ENCODE data around the gene TESPA1. TPM values are rescaled to one million over a fixed set of nuclear protein-coding genes. Genes with fewer than 3 reads are reported as not detected.

Gene TESPA1
- total RNA-seq, 2 donors from 2014 or later: 121 to 160 TPM

GRCh38 chr12:54975272-54975671 lies 9.3 kb downstream of the TESPA1 start:
- H3K27me3 Mint-ChIP-seq: no peaks in the 10 kb centered on the region
- peak overlapping the region; percentile 100 for H3K27ac Mint-ChIP-seq
- H3K36me3 Mint-ChIP-seq (ENCODE audit: low read depth): peaks cover 24% of the 10 kb centered on the region
- peak overlapping the region; percentile 68 for H3K4me3 Mint-ChIP-seq
- H3K9me3 ChIP-seq (ENCODE audit: control insufficient read depth, low read length, poor library complexity, severe bottlenecking): no peaks in the 10 kb centered on the region
- no peak for ATAC-seq
- H3K4me1 Mint-ChIP-seq: peaks cover 81% of the 10 kb centered on the region
- no peak for DNase-seq

GRCh38 chr12:54974279-54974678 lies 10.3 kb downstream of the TESPA1 start:
- Mint-ChIP-seq H3K4me1 (peaks cover 78% of the 10 kb centered on the region), H3K36me3 (ENCODE audit: low read depth) (peaks cover 23% of the 10 kb centered on the region), H3K27ac (peak overlapping the region; percentile 100), H3K4me3 (peak overlapping the region; percentile 43), H3K27me3 (no peaks in the 10 kb centered on the region)
- no peak for ATAC-seq
- no peaks in the 10 kb centered on the region for H3K9me3 ChIP-seq (ENCODE audit: control insufficient read depth, low read length, poor library complexity, severe bottlenecking)
- no peak for DNase-seq

GRCh38 chr12:54973556-54973955 lies 11.0 kb downstream of the TESPA1 start:
- H3K4me1 Mint-ChIP-seq: peaks cover 75% of the 10 kb centered on the region
- DNase-seq (no peak), ATAC-seq (no peak)
- H3K27me3 Mint-ChIP-seq: no peaks in the 10 kb centered on the region
- H3K4me3 Mint-ChIP-seq: peak overlapping the region; percentile 47
- peak overlapping the region; percentile 100 for H3K27ac Mint-ChIP-seq
- peaks cover 20% of the 10 kb centered on the region for H3K36me3 Mint-ChIP-seq (ENCODE audit: low read depth)
- no peaks in the 10 kb centered on the region for H3K9me3 ChIP-seq (ENCODE audit: control insufficient read depth, low read length, poor library complexity, severe bottlenecking)

- DNase-seq (no peak), ATAC-seq (no peak)
- no peaks in the 10 kb centered on the region for H3K27me3 Mint-ChIP-seq
- H3K27ac Mint-ChIP-seq: peak overlapping the region; percentile 79
- peaks cover 70% of the 10 kb centered on the region for H3K4me1 Mint-ChIP-seq
- no peaks in the 10 kb centered on the region for H3K9me3 ChIP-seq (ENCODE audit: control insufficient read depth, low read length, poor library complexity, severe bottlenecking)
- no peak overlapping the region for H3K4me3 Mint-ChIP-seq
- peaks cover 20% of the 10 kb centered on the region for H3K36me3 Mint-ChIP-seq (ENCODE audit: low read depth)
Measured at GRCh38 chr12:54970741-54971140, 13.8 kb downstream of the TESPA1 start.

GRCh38 chr12:54968181-54968730 lies 16.3 kb downstream of the TESPA1 start:
- peak; percentile 80 for ATAC-seq
- peak overlapping the region; percentile 92 for H3K27ac Mint-ChIP-seq

GRCh38 chr12:54967461-54967860 lies 17.1 kb downstream of the TESPA1 start:
- DNase-seq (no peak), ATAC-seq (peak; percentile 54)
- Mint-ChIP-seq H3K27ac (peak overlapping the region; percentile 92), H3K4me1 (peaks cover 69% of the 10 kb centered on the region), H3K27me3 (no peaks in the 10 kb centered on the region), H3K36me3 (ENCODE audit: low read depth) (peaks cover 18% of the 10 kb centered on the region), H3K4me3 (peak overlapping the region; percentile 78)
- no peaks in the 10 kb centered on the region for H3K9me3 ChIP-seq (ENCODE audit: control insufficient read depth, low read length, poor library complexity, severe bottlenecking)

More at GRCh38 chr12:54968181-54968730, 16.3 kb downstream of the TESPA1 start:
- H3K9me3 ChIP-seq (ENCODE audit: control insufficient read depth, low read length, poor library complexity, severe bottlenecking): no peaks in the 10 kb centered on the region
- peak overlapping the region; percentile 78 for H3K4me3 Mint-ChIP-seq
- DNase-seq: no peak
- H3K27me3 Mint-ChIP-seq: no peaks in the 10 kb centered on the region
- peaks cover 20% of the 10 kb centered on the region for H3K36me3 Mint-ChIP-seq (ENCODE audit: low read depth)
- H3K4me1 Mint-ChIP-seq: peaks cover 67% of the 10 kb centered on the region

GRCh38 chr12:54961190-54961589 lies 23.4 kb downstream of the TESPA1 start:
- DNase-seq: no peak
- Mint-ChIP-seq H3K27ac (peak overlapping the region; percentile 92), H3K27me3 (no peaks in the 10 kb centered on the region), H3K36me3 (ENCODE audit: low read depth) (peaks cover 19% of the 10 kb centered on the region), H3K4me3 (no peak overlapping the region), H3K4me1 (peaks cover 67% of the 10 kb centered on the region)
- no peak for ATAC-seq
- no peaks in the 10 kb centered on the region for H3K9me3 ChIP-seq (ENCODE audit: control insufficient read depth, low read length, poor library complexity, severe bottlenecking)

- no peaks in the 10 kb centered on the region for H3K9me3 ChIP-seq (ENCODE audit: control insufficient read depth, low read length, poor library complexity, severe bottlenecking)
- H3K27ac Mint-ChIP-seq: peak overlapping the region; percentile 92
- ATAC-seq: peak; percentile 29
- H3K4me1 Mint-ChIP-seq: peaks cover 66% of the 10 kb centered on the region
- peaks cover 15% of the 10 kb centered on the region for H3K36me3 Mint-ChIP-seq (ENCODE audit: low read depth)
- no peak for DNase-seq
- peak overlapping the region; percentile 79 for H3K4me3 Mint-ChIP-seq
- no peaks in the 10 kb centered on the region for H3K27me3 Mint-ChIP-seq
Measured at GRCh38 chr12:54959291-54960018, 25.1 kb downstream of the TESPA1 start.

- H3K4me1 Mint-ChIP-seq: peaks cover 63% of the 10 kb centered on the region
- peak overlapping the region; percentile 31 for H3K4me3 Mint-ChIP-seq
- H3K36me3 Mint-ChIP-seq (ENCODE audit: low read depth): peaks cover 16% of the 10 kb centered on the region
- ATAC-seq (peak; percentile 62), DNase-seq (peak in 1 of 3 donors; percentile 39)
- no peaks in the 10 kb centered on the region for H3K9me3 ChIP-seq (ENCODE audit: control insufficient read depth, low read length, poor library complexity, severe bottlenecking)
- peak overlapping the region; percentile 92 for H3K27ac Mint-ChIP-seq
- no peaks in the 10 kb centered on the region for H3K27me3 Mint-ChIP-seq
Measured at GRCh38 chr12:54958048-54958658, 26.4 kb downstream of the TESPA1 start.

GRCh38 chr12:54956818-54957641 lies 27.5 kb downstream of the TESPA1 start:
- H3K9me3 ChIP-seq (ENCODE audit: control insufficient read depth, low read length, poor library complexity, severe bottlenecking): no peaks in the 10 kb centered on the region
- Mint-ChIP-seq H3K27me3 (no peaks in the 10 kb centered on the region), H3K4me1 (peaks cover 60% of the 10 kb centered on the region), H3K36me3 (ENCODE audit: low read depth) (peaks cover 17% of the 10 kb centered on the region), H3K27ac (peak overlapping the region; percentile 92), H3K4me3 (no peak overlapping the region)
- ATAC-seq (no peak), DNase-seq (no peak)

- ATAC-seq (no peak), DNase-seq (no peak)
- H3K9me3 ChIP-seq (ENCODE audit: control insufficient read depth, low read length, poor library complexity, severe bottlenecking): no peaks in the 10 kb centered on the region
- Mint-ChIP-seq H3K4me1 (peaks cover 57% of the 10 kb centered on the region), H3K27ac (peak overlapping the region; percentile 92), H3K27me3 (no peaks in the 10 kb centered on the region), H3K4me3 (peak overlapping the region; percentile 43), H3K36me3 (ENCODE audit: low read depth) (peaks cover 18% of the 10 kb centered on the region)
Measured at GRCh38 chr12:54956322-54956721, 28.2 kb downstream of the TESPA1 start.

- ATAC-seq (no peak), DNase-seq (no peak)
- Mint-ChIP-seq H3K27ac (peak overlapping the region; percentile 92), H3K36me3 (ENCODE audit: low read depth) (peaks cover 20% of the 10 kb centered on the region), H3K27me3 (no peaks in the 10 kb centered on the region), H3K4me3 (no peak overlapping the region), H3K4me1 (peaks cover 57% of the 10 kb centered on the region)
- no peaks in the 10 kb centered on the region for H3K9me3 ChIP-seq (ENCODE audit: control insufficient read depth, low read length, poor library complexity, severe bottlenecking)
Measured at GRCh38 chr12:54954801-54955200, 29.8 kb downstream of the TESPA1 start.

GRCh38 chr12:54954228-54954627 lies 30.3 kb downstream of the TESPA1 start:
- Mint-ChIP-seq H3K4me1 (peaks cover 52% of the 10 kb centered on the region), H3K27me3 (no peaks in the 10 kb centered on the region), H3K27ac (peak overlapping the region; percentile 92), H3K36me3 (ENCODE audit: low read depth) (peaks cover 20% of the 10 kb centered on the region), H3K4me3 (peak overlapping the region; percentile 55)
- no peak for ATAC-seq
- no peak for DNase-seq
- H3K9me3 ChIP-seq (ENCODE audit: control insufficient read depth, low read length, poor library complexity, severe bottlenecking): no peaks in the 10 kb centered on the region

Data from T-helper 17 cell (primary cell).